Brain pericyte (primary cell): ENCODE measurements around the gene MAFB.

Experiments
- DNase-seq: peaks from one replicate; pipeline ENCODE4 v3.0.0-alpha.2; 2012; ENCODE audit warnings: low read depth, low spot score

Gene MAFB

GRCh38 chr20:40659567-40659966 lies 29.5 kb downstream of the MAFB start:
- no peak for DNase-seq

GRCh38 chr20:40658509-40658908 lies 30.5 kb downstream of the MAFB start:
- no peak for DNase-seq

- DNase-seq = no peak
Observed at GRCh38 chr20:40657526-40657925, 31.5 kb downstream of the MAFB start.

DNA sequence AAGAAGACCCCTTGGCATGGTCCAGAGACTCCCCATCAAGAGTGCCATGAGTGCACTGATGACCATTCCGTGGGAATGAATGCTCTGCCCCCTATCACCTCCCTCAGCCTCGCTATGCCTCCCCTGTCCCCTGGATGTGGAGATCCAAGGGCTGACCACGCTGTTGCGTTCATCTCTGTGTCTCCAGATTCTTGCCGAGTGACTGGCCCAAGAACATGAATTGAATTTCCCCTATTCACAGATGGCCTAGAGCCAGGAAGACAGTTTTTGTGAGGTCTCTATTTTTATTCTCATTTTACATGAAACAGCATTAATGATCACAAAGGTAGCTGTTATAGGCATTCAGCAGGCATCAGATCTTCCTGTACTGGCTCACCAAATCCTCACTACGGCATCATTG lies 33.6 kb downstream of the MAFB start:
- DNase-seq = no peak

GRCh38 chr20:40654876-40655275 lies 34.2 kb downstream of the MAFB start:
- no peak for DNase-seq

DNA sequence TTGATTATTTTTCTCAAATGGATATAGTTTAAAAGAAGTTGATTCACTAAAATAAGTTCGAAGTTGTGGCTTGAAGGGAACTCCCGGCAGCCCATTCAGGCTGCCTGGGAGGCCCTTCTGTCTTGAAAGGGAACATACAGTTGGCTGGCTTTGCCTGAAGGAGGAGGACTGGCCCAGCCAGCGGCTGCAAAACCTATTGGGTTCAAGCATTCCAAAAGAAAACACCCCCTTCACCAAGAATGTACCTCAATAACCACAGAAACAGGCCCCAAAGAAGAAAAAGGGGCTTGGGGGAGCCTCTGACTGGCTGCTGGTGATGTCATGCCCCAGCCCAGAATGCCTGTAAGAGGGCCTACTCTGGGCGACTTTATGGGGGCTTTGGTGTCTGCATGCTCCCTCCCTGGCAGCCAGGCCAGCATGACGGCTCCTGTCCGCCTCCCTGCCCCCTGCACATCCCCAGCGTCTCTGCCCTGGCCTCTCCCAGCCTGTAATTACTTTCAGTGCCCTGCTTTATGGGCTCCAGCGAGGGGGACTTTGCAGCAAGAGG lies 36.5 kb downstream of the MAFB start:
- no peak for DNase-seq

DNA sequence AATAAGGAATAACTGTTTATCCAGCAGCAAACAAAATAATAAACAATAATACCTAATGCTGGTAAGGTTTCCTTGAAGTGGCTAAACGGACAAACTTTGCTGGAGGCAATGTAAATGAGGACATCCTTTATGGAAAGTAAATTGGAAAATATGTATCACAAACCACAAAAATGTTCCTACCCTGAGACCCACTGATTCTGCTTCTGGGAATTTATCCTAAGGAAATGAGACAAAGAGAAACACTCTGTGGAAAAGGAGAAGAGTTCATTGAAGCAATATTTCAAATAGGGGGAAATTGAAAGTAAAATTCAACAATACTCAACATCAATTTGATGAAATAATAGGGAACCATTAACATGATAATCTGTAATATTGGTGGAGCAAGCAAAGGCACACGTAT lies 37.9 kb downstream of the MAFB start:
- DNase-seq = no peak

GRCh38 chr20:40650707-40651106 lies 38.3 kb downstream of the MAFB start:
- DNase-seq = no peak

DNA sequence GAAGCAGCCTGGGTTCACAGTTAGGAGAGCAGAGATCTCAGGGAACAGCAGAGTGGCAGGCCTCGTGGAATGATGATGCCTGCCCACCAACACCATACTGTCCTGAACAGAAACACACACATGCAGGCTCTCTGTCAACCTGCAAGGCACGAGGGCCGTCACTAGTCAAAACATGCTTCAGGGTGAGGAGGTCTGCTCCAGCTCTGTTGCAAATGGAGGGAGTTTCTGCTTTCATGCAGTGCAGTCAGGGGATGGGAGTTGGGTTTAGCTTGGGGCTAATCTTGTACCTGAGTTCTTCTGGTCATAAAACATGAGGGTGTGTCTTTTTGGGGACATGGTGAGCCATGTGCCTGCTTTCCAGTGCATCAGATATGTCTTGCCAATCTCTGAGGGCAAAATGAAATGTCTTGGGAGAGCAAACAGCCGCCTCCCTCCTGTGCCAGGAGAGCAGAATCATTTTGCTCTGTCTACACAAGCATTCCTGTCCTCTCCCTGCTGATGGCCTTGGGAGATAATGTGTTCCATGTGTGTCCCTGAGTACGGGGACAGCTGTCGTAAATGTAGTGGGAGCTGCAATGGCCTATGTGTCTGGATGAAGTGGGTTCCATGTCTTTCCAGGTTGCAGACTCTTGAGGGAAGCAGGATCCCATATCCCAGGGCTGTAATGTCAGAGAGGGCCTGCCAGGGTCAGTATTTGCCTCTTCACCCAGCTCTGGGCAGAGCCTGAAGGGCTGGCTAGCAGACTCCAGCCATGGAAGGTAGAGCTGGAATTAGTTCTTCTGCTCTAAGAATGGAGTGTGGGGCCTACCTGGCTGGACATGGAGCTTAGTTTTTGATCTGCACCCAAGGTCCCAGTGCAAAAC lies 40.6 kb downstream of the MAFB start:
- no peak for DNase-seq

DNA sequence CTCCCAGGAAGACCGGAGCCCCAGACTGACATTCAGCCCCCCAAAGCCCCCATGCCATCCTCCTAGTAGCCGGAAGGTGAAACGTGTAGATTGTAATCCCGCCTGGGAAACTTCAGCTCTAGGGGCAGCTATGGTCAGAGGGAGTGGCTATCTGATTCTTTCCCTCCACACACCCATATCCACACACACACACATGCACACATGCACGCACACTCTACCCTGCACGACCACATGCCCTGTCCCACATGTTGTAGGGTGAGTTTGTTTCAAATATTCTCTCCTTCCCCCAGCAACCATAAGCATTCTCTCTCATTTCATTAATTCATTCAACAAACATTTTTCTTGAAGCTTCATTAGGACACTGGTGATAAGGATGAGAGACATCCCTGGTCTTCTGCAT lies 42.2 kb downstream of the MAFB start:
- no peak for DNase-seq

- no peak for DNase-seq
Observed at GRCh38 chr20:40646361-40646760, 42.7 kb downstream of the MAFB start.

GRCh38 chr20:40644863-40645262 lies 44.2 kb downstream of the MAFB start:
- DNase-seq = no peak

- no peak for DNase-seq
Observed at GRCh38 chr20:40643891-40644290, 45.1 kb downstream of the MAFB start.

GRCh38 chr20:40641809-40642208 lies 47.2 kb downstream of the MAFB start:
- DNase-seq = no peak

- no peak for DNase-seq
Observed at GRCh38 chr20:40641202-40641601, 47.8 kb downstream of the MAFB start.

- DNase-seq = no peak
Observed at GRCh38 chr20:40640667-40641066, 48.4 kb downstream of the MAFB start.

DNA sequence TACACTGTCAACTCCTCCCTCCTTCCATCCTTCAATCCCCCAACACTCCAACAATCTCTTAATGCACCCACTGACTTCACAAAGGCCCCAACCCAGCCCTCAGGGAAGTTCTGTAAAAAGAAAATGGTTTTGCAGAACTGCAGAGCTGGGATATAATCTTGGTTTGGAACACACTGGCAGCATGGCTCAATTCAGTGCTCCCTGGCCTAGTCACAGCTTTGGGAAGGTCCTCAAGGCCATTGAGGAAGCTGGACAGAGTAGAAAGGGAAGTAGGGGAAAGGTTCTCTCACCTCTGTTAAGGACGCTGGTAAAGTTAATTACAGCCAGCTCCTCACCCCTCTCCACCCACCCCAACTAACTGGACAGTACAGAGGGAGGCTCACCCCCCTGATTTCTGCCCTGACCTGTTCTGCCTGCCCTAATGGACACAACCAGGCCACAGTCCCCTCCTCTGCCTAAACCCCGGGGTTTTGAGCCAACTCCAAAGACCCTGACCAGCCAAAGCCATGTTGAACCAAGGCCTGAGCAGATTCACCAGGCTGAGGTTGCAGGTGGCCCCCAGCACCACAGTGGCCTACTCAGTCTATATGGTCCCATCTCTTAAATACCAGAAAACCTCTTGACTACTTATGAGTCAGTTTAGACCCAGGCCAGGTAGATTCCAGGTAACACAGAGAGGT lies 49.2 kb downstream of the MAFB start:
- no peak for DNase-seq

DNA sequence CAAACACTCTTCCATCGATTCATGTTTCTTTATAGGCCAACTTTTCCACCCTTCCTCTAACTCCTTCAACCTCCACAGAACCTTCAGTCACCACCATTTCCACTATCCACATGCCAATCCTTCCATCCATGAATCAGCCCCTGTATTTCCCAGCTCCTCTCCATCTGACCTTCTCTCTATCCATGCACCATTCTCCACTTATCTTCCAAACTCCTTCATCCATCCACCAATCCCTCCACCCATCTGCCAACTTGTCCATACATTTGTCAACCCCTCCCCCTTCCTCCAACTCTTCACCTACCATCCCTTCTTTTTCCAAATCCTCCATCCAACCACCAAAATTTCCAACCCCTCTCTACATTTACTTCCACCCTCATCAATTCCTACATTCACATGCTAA lies 49.9 kb downstream of the MAFB start:
- no peak for DNase-seq

GRCh38 chr20:40638414-40638813 lies 50.6 kb downstream of the MAFB start:
- DNase-seq = no peak

- DNase-seq = no peak
Observed at GRCh38 chr20:40637176-40637575, 51.9 kb downstream of the MAFB start.

GRCh38 chr20:40636486-40636885 lies 52.5 kb downstream of the MAFB start:
- no peak for DNase-seq

GRCh38 chr20:40635971-40636370 lies 53.1 kb downstream of the MAFB start:
- no peak for DNase-seq
